Tibial artery (tissue), 4 donors: ENCODE measurements around the gene AKAP10.

Source experiments
- DNase-seq, 2 donors: peaks; one replicate each; pipeline ENCODE4 v3.0.0-alpha.2; 2019
- H3K27ac ChIP-seq, 2 donors: fragments of 200-600 bp; sonication (generic) in 1 of 2; 1 replicate in 1 of 2; 2 replicates in 1 of 2; pipeline ENCODE4 v1.5.1; 2018 to 2019; ENCODE audit warnings: mild to moderate bottlenecking in 1 of 2
- H3K27me3 ChIP-seq, 2 donors: fragments of 200-600 bp; sonication (generic) in 1 of 2; one replicate each; pipeline versions ENCODE4 v1.5.1 to v1.6.0; 2016 to 2019
- H3K36me3 ChIP-seq, 3 donors: fragments of 200-600 bp; sonication (generic) in 2 of 3; one replicate each; pipeline ENCODE4 v1.5.1; 2016 to 2019; ENCODE audit warnings: mild to moderate bottlenecking in 2 of 3
- H3K4me1 ChIP-seq, 4 donors: fragments of 200-600 bp; sonication (generic) in 2 of 4; 1 replicate in 3 of 4; 2 replicates in 1 of 4; pipeline ENCODE4 v1.5.1; 2016 to 2019
- H3K4me3 ChIP-seq, 2 donors: fragments of 200-600 bp; sonication (generic) in 1 of 2; 1 replicate in 1 of 2; 2 replicates in 1 of 2; pipeline ENCODE4 v1.5.1; 2018 to 2019; ENCODE audit warnings: mild to moderate bottlenecking in 2 of 2
- H3K9me3 ChIP-seq, 3 donors: fragments of 200-600 bp; sonication (generic) in 1 of 3; one replicate each; pipeline ENCODE4 v1.5.1; 2016 to 2019
- intact Hi-C: fragments of 100-400 bp; cut with DNase I; formaldehyde crosslinking; loops from one replicate; pipeline ENCODE4 v1.15.0; 2023; ENCODE audit warnings: low total_unique reads
- TF ChIP-seq, protein P1 (sequence below), 2 experiments: fragments of 200-600 bp in 1 of 2; fragments of 450-650 bp in 1 of 2; IDR thresholded peaks; one replicate each; pipeline ENCODE4 v1.5.1; 2017 to 2019; ENCODE audit warnings: antibody characterized with exemption in 2 of 2, mild to moderate bottlenecking in 1 of 2, moderate library complexity in 1 of 2

The AKAP10 gene

DNA sequence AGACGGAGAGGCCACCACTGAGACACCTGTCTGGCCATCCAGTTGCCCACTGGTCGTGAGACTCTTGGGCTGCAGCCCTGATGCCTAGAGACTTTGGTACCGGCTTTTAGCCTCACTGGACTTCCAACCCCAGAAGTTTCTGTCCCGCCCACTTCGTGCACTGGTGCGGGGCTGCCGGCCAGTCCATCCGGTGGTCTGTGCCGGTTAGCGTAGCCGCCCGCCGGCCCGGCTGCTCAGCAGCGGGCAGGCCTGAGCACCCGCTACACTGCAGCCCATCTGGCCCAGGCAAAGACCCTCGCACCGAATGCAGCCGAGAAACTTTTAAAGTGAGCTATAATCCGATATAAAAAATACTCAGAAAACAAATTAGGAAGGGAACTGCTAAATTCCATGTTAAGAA lies 30.7 kb downstream of the AKAP10 start:
- no peaks in the 10 kb centered on the region for H3K27me3 ChIP-seq
- H3K36me3 ChIP-seq = peaks cover 11 to 24% (median 18%) of the 10 kb centered on the region in 3 donors
- peaks cover 0 to 8% (median 5%) of the 10 kb centered on the region in 4 donors for H3K4me1 ChIP-seq
- H3K4me3 ChIP-seq = no peak overlapping the region
- H3K27ac ChIP-seq = no peak overlapping the region
- TF ChIP-seq, protein P1, sequence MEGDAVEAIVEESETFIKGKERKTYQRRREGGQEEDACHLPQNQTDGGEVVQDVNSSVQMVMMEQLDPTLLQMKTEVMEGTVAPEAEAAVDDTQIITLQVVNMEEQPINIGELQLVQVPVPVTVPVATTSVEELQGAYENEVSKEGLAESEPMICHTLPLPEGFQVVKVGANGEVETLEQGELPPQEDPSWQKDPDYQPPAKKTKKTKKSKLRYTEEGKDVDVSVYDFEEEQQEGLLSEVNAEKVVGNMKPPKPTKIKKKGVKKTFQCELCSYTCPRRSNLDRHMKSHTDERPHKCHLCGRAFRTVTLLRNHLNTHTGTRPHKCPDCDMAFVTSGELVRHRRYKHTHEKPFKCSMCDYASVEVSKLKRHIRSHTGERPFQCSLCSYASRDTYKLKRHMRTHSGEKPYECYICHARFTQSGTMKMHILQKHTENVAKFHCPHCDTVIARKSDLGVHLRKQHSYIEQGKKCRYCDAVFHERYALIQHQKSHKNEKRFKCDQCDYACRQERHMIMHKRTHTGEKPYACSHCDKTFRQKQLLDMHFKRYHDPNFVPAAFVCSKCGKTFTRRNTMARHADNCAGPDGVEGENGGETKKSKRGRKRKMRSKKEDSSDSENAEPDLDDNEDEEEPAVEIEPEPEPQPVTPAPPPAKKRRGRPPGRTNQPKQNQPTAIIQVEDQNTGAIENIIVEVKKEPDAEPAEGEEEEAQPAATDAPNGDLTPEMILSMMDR (IDR thresholded peaks at IDR 0.05) = no peak
- DNase-seq = no peak
- no peaks in the 10 kb centered on the region for H3K9me3 ChIP-seq
- intact Hi-C loops = no loop called here

DNA sequence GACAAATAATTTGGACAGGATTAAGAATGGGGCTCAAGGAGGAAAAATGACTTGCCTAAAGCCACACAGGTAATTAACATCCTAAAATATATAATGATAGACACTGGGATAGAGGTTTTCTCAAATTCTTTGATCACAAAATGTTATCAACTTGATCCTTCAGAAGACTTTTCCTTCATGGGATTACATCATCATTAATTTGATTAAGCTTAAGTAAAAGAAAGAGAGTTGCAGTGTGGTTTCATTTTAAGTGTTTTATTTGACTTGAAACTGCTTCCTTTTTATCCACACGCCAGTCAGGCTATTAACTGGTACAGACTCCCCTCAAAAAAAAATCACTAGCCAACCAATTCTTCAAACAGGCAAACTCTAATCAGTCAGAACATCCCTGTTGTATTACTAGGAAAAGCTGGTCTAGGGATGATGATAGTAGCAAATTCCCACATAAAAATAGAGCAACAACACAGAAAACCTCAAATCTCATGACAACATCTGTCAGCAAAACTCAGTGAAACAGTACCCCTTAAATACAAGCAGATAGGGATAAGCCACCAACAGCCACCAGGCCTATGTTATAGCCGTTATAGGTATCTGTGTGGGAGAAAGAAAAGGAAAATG lies 32.5 kb downstream of the AKAP10 start:
- TF ChIP-seq, protein P1 (IDR thresholded peaks at IDR 0.05) = no peak
- H3K36me3 ChIP-seq = peaks cover 11 to 36% (median 29%) of the 10 kb centered on the region in 3 donors
- peaks cover 0 to 8% (median 5%) of the 10 kb centered on the region in 4 donors for H3K4me1 ChIP-seq
- no peak overlapping the region for H3K27ac ChIP-seq
- DNase-seq = no peak
- intact Hi-C loops = no loop called here
- no peaks in the 10 kb centered on the region for H3K9me3 ChIP-seq
- H3K27me3 ChIP-seq = no peaks in the 10 kb centered on the region
- H3K4me3 ChIP-seq = no peak overlapping the region

DNA sequence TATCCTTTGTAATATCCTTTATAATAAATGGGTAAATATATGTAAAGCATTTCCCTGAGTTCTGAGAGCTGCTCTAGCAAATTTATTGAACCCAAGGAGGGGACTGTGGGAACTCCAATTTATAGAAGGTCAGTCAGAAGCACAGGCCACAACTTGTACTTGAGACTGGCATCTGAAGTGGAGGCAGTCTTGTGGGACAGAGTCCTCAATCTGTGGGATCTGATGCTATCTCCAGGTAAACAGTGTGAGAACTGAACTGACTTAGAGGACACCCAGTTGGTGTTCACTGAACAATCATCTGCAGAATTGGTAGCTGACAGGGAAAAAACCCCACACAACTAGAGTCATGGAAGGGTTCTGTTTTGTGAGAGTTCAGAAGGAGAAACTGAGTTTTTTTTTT lies 34.0 kb downstream of the AKAP10 start:
- Histone ChIP-seq H3K36me3 (peaks cover 21 to 48% (median 44%) of the 10 kb centered on the region in 3 donors), H3K27ac (no peak overlapping the region), H3K4me1 (peaks cover 0 to 7% (median 4%) of the 10 kb centered on the region in 4 donors), H3K27me3 (no peaks in the 10 kb centered on the region), H3K4me3 (no peak overlapping the region), H3K9me3 (no peaks in the 10 kb centered on the region)
- TF ChIP-seq, protein P1 (IDR thresholded peaks at IDR 0.05) = no peak
- no peak for DNase-seq
- intact Hi-C loops = no loop called here

DNA sequence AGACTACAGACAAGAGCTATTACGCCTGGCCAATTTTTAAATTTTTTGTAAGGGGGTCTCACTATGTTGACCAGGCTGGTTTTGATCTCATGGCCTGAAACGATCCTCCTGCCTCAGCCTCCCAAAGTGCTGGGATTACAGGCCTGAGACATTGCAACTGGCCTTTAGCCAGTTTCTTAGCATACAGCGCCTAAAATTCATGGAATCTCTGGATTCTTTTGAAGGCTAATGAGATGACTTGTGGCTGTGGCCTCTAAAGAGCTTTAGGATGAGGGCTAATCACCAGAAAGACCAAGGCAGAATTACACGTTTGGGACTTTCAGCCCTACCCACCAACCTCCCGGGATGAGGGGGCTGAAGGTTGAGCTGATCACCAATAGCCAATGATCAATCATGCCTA lies 34.6 kb downstream of the AKAP10 start:
- intact Hi-C loops = no loop called here
- no peak overlapping the region for H3K4me3 ChIP-seq
- no peak for DNase-seq
- no peaks in the 10 kb centered on the region for H3K9me3 ChIP-seq
- TF ChIP-seq, protein P1 (IDR thresholded peaks at IDR 0.05) = no peak
- H3K27ac ChIP-seq = no peak overlapping the region
- peaks cover 0 to 7% (median 1%) of the 10 kb centered on the region in 4 donors for H3K4me1 ChIP-seq
- H3K36me3 ChIP-seq = peaks cover 27 to 54% (median 49%) of the 10 kb centered on the region in 3 donors
- H3K27me3 ChIP-seq = no peaks in the 10 kb centered on the region

DNA sequence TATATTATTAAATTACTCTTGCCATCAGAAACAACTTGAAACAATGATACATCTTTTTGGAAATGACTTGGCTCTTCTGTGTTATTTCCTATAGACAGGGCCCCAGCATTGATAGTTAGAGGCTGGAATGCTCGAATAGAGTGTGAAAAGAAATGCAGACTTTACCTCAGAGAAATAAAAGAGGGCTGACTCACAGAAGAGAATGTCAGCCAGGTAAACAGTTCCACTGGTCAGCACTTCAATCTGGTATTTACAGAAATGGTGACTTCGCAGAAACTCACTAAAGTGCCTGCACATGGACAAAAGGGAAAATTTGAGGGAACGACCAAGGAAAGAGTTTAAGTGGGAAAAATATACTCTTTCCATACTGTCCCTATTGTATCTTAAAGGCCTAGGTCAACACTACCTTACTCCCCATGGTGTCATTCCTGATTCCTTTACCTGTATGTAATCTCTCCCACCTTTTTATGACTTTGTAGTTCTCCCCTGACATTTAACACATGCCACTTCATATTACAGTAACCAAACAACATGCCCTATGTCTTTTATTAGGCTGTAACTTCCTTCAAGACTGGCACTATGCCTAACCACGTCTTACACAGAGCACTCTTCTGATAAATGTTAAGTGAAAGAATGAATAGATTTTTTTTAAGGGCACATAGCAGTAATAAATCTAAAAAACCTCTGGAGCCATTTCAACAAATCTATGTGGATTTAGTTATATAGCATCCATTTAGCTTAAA lies 36.7 kb downstream of the AKAP10 start:
- no peaks in the 10 kb centered on the region for H3K27me3 ChIP-seq
- intact Hi-C loops = no loop called here
- DNase-seq = no peak
- no peak overlapping the region for H3K27ac ChIP-seq
- H3K36me3 ChIP-seq = peaks cover 22 to 54% (median 49%) of the 10 kb centered on the region in 3 donors
- H3K4me3 ChIP-seq = no peak overlapping the region
- no peaks in the 10 kb centered on the region for H3K9me3 ChIP-seq
- H3K4me1 ChIP-seq = peaks cover 0 to 7% (median 3%) of the 10 kb centered on the region in 4 donors
- TF ChIP-seq, protein P1 (IDR thresholded peaks at IDR 0.05) = no peak
